Heart left ventricle (tissue), 13 donors: ENCODE results near the gene BCAS4.

Experiments
- CTCF ChIP-seq, 12 donors: fragments of 200-600 bp; sonication (generic) in 4 of 12; IDR thresholded peaks; one replicate each; pipeline versions ENCODE4 v1.5.0 to v1.8.0; 2018 to 2022; ENCODE audit warnings: antibody characterized with exemption in 12 of 12, mild to moderate bottlenecking in 5 of 12
- POLR2A ChIP-seq, 2 donors: fragments of 450-650 bp; IDR thresholded peaks; one replicate each; pipeline ENCODE4 v1.6.1; 2017; ENCODE audit warnings: antibody characterized with exemption in 2 of 2, mild to moderate bottlenecking in 2 of 2, moderate library complexity in 2 of 2
- donor health status: ischemic (EF 13 %, LVEDD 7.1; RV severe dilation, severe dysfunction).
- donor health status: DM: no; HTN: yes; CAD: no.
- donor health status: DM: no; HTN: no; CAD: no.
- donor health status: ischemic (EF 25% LVEDD 6.9; RV normal size, moderate dysfunction).
- donor health status: ischemic (EF 25% LVEDD 5.7; RV mildly dilated, moderate dysfunction).
- donor health status: ischemic (EF 35%, LVEDD 5.7; RV mildly dilated, moderate dysfunction).
- donor health status: nonischemic (EF 11% LVEDD 7.7; RV severe dilation, severe dysfunction).
- donor health status: DM: yes; HTN: yes; CAD: no.
- donor health status: PGD.
- donor health status: ischemic (EF 29% LVEDD 5.4; RV normal size, mild dysfunction).
- donor health status: nonischemic (EF 23%, LVEDD 6.1; RV moderate dilation, normal function).

- TF ChIP-seq CTCF (IDR thresholded peaks at IDR 0.05) = no peak
- no peak for TF ChIP-seq POLR2A (IDR thresholded peaks at IDR 0.05)
Measured at GRCh38 chr20:50784464-50784863, 10.4 kb upstream of the BCAS4 start.
